Measurements from ENCODE around the gene DRAP1. TPM values are rescaled to one million over a fixed set of nuclear protein-coding genes. Genes with fewer than 3 reads are reported as not detected.

DRAP1 gene
- total RNA-seq, 2 donors from 2014 or later: 72.1 to 83.1 TPM

- no peaks in the 10 kb centered on the region for H3K36me3 ChIP-seq
- peaks cover 0 to 20% of the 10 kb centered on the region in 2 donors for H3K4me1 ChIP-seq
- TF ChIP-seq CTCF (IDR thresholded peaks at IDR 0.05): no peak
- no peaks in the 10 kb centered on the region for H3K9me3 ChIP-seq
- no peaks in the 10 kb centered on the region for H3K27me3 ChIP-seq
- H3K27ac ChIP-seq: no peak overlapping the region
- H3K4me3 ChIP-seq: no peak overlapping the region
- DNase-seq (ENCODE audit: low spot score): no peak
These were observed 39.1 kb downstream of the DRAP1 start for GRCh38 chr11:65958291-65958690.

- TF ChIP-seq CTCF (IDR thresholded peaks at IDR 0.05): no peak
- Histone ChIP-seq H3K27ac (no peak overlapping the region), H3K27me3 (no peaks in the 10 kb centered on the region), H3K36me3 (peaks cover under 1% of the 10 kb centered on the region), H3K4me3 (no peak overlapping the region), H3K9me3 (no peaks in the 10 kb centered on the region), H3K4me1 (peaks cover 0 to 26% of the 10 kb centered on the region in 2 donors)
- DNase-seq (ENCODE audit: low spot score): no peak
These were observed 39.7 kb downstream of the DRAP1 start for GRCh38 chr11:65958774-65959420.

GRCh38 chr11:65960824-65961266 lies 41.6 kb downstream of the DRAP1 start:
- no peak for DNase-seq (ENCODE audit: low spot score)
- TF ChIP-seq CTCF (IDR thresholded peaks at IDR 0.05): no peak
- Histone ChIP-seq H3K27ac (peak overlapping the region; percentile 87 to 91), H3K27me3 (no peaks in the 10 kb centered on the region), H3K9me3 (no peaks in the 10 kb centered on the region), H3K4me3 (peak overlapping the region; percentile 91 to 100), H3K36me3 (peaks cover 20% of the 10 kb centered on the region), H3K4me1 (peaks cover 0 to 27% of the 10 kb centered on the region in 2 donors)

- Histone ChIP-seq H3K27ac (peak within 1 kb of the TSS; percentile 87 to 91), H3K9me3 (no peaks in the 10 kb centered on the region), H3K36me3 (peaks cover 26% of the 10 kb centered on the region), H3K4me3 (peak within 1 kb of the TSS; percentile 91 to 100), H3K4me1 (peaks cover 0 to 27% of the 10 kb centered on the region in 2 donors), H3K27me3 (no peaks in the 10 kb centered on the region)
- DNase-seq (ENCODE audit: low spot score): peak; percentile 98
- peak in 1 of 2 donors; percentile 25 for TF ChIP-seq CTCF (IDR thresholded peaks at IDR 0.05)
These were observed 42.3 kb downstream of the DRAP1 start, which contains the start of gene SART1 for GRCh38 chr11:65961267-65962140. SART1 (plus strand) TSS chr11:65961734; CDS start chr11:65961781, 47 bp downstream.

GRCh38 chr11:65962141-65962564 lies 42.9 kb downstream of the DRAP1 start:
- TF ChIP-seq CTCF (IDR thresholded peaks at IDR 0.05): no peak

More at GRCh38 chr11:65962141-65962564, 42.9 kb downstream of the DRAP1 start:
- H3K9me3 ChIP-seq: no peaks in the 10 kb centered on the region
- H3K4me1 ChIP-seq: peaks cover 0 to 27% of the 10 kb centered on the region in 2 donors
- H3K27me3 ChIP-seq: no peaks in the 10 kb centered on the region
- H3K4me3 ChIP-seq: peak overlapping the region; percentile 91 to 100
- H3K36me3 ChIP-seq: peaks cover 33% of the 10 kb centered on the region
- H3K27ac ChIP-seq: peak overlapping the region; percentile 87 to 91
- DNase-seq (ENCODE audit: low spot score): no peak
